Measurements from ENCODE around the gene NXPE1.
"Not testable (repeated sequence)": the region's sequence is repeated elsewhere in the genome, so short reads cannot be mapped to it uniquely, and the experiment has no call there.

GRCh38 chr11:114606802-114607075 is 47.1 kb upstream of the NXPE1 start:
- TF ChIP-seq CTCF (optimal IDR thresholded peaks at IDR 0.05 in 1 of 3, IDR thresholded peaks at IDR 0.05 in 1 of 3, conservative IDR thresholded peaks at IDR 0.05 in 1 of 3; ENCODE audit: extremely low read depth in 1 of 3, insufficient read depth in 2 of 3, low read length in 3 of 3); EZH2 (IDR thresholded peaks at IDR 0.05; ENCODE audit: low read length): not testable (repeated sequence)

Data from keratinocyte (primary cell).